Measurements from ENCODE around the gene CCN2. TPM values are rescaled to one million over a fixed set of nuclear protein-coding genes. Genes with fewer than 3 reads are reported as not detected.

CCN2 gene
- total RNA-seq, 2 experiments from 2014 or later = not detected

DNA sequence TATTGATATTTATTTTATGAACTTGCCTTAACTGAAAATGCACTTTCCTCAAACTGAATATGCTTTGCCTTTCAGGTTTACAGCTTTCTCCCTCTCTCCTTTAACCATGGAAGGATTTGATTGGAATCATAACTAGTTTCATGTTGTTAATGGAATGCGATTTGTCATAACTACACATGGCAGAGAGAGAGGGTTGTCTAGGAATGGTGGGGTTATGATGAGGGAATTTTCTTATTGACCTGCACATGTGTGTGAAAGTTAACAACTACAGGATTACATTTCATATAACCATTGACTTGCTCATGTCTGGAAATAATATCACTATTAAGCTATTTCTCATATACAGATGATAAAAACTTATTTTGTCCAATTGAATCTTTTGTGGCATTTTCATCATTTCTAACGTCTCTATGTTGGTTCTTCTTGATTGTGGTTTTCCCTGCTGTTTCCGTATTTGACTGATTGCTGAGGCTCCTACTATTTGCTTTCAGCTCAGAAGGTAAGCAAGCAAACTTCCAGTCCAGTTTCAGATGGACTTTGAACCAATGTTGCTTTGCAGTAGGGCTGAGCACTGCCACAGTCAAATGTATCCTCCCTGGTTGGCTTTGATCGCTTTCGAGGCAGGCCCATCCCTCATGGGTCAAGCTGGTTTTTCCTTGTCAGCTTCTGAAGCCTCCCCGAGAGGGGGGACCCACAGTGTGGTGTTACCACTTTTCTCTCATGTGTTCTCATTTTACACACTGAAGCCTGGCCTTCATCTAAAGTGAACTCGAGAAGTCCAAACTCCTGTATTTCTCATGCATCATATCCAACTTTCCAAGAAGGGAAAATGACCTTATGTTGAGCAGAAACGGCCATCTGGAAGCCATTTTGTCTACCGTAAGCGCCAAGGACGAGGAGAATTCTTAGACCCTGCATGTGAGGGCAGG is 7.6 kb upstream of the CCN2 start:
- Mint-ChIP-seq H3K27ac (no peak overlapping the region), H3K9me3 (ENCODE audit: low read depth) (no peaks in the 10 kb centered on the region), H3K27me3 (peaks cover 12% of the 10 kb centered on the region), H3K4me1 (no peaks in the 10 kb centered on the region), H3K4me3 (no peak overlapping the region), H3K36me3 (ENCODE audit: low read depth) (no peaks in the 10 kb centered on the region)
- no peak for DNase-seq
- ChIA-PET POLR2A (no interaction called here), CTCF (no interaction called here)
- intact Hi-C loops (cut with DNase I, micrococcal nuclease) = no loop called here
- ATAC-seq = no peak

DNA sequence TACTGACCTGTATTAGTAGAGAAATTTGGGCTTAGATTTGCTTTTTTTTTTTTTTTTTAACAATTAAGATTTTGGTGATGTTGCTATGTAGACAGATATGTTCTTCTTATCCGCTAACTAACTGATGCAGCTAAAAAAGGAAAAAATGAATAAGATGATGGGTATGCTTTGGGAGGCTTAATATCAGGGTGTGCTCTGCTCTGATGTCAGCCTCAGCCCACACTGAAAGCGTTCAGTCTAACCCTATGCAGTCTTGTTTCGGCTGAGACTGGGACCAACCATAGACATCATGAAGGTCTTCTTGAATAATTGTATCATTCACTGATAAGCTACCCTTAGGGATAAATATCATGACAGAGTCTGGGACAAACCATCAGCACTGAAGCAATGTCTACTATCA is 6.9 kb upstream of the CCN2 start:
- Mint-ChIP-seq H3K27me3 (peaks cover 16% of the 10 kb centered on the region), H3K4me1 (no peaks in the 10 kb centered on the region), H3K4me3 (no peak overlapping the region), H3K9me3 (ENCODE audit: low read depth) (no peaks in the 10 kb centered on the region), H3K36me3 (ENCODE audit: low read depth) (no peaks in the 10 kb centered on the region), H3K27ac (no peak overlapping the region)
- CTCF ChIA-PET = no interaction called here
- ATAC-seq (no peak), DNase-seq (no peak)
- POLR2A ChIA-PET = no interaction called here
- intact Hi-C loops (cut with DNase I, micrococcal nuclease) = no loop called here

DNA sequence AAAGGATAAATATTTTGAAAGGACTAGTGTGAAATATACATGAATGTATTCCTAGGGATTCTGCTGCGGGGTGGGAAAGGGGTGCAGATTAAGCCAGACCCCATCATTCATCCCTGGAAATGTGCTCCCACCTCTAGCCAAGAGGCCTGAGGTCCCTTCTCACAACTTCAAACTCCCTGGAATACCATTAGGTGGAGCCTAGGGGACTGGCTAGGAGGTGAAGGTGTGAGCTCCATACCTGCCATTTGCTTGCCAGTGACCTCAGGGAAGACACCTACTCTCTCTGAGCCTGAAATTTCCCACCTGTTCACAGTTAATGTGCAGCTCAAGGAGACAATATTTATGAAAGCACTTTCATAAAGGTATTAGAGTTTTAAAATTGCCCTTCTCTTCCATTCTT is 4.7 kb upstream of the CCN2 start:
- DNase-seq = no peak
- POLR2A ChIA-PET = no interaction called here

DNA sequence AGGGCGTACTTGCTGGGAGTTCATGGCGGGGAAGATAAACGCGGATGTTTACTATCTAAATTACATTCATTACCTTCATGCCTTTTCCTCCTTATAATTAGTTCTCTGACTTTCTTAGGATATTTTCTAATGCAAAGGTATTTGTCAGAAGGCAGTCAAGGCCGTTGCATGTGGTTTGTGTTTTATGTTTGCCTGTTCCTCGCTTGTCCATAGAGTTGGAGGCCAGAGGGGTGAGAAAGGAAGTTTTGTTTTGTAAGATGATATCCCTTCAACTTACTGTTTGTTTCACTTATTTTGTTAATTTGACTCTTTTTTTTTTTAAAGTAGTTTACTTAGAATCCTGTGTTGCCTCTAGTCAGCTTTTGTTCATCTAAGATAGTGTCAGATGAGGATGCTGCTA is 4.0 kb upstream of the CCN2 start:
- ChIA-PET CTCF (no interaction called here), POLR2A (no interaction called here)
- ATAC-seq (no peak), DNase-seq (no peak)
- H3K27ac Mint-ChIP-seq = no peak overlapping the region
- peaks cover 6% of the 10 kb centered on the region for H3K4me1 Mint-ChIP-seq
- intact Hi-C loops (cut with DNase I, micrococcal nuclease) = no loop called here
- no peaks in the 10 kb centered on the region for H3K9me3 Mint-ChIP-seq (ENCODE audit: low read depth)
- H3K36me3 Mint-ChIP-seq (ENCODE audit: low read depth) = no peaks in the 10 kb centered on the region
- H3K4me3 Mint-ChIP-seq = no peak overlapping the region
- peaks cover 36% of the 10 kb centered on the region for H3K27me3 Mint-ChIP-seq

More for the DNA sequence above, 4.7 kb upstream of the CCN2 start:
- CTCF ChIA-PET = interaction anchor here (0.5 to 1.1 kb wide), 2 partner anchors 9 to 404 kb away, joined by 3 to 4 read pairs; no protein-coding TSS in a partner anchor
- no peak for ATAC-seq
- Mint-ChIP-seq H3K4me3 (no peak overlapping the region), H3K27ac (no peak overlapping the region), H3K36me3 (ENCODE audit: low read depth) (no peaks in the 10 kb centered on the region), H3K9me3 (ENCODE audit: low read depth) (no peaks in the 10 kb centered on the region), H3K4me1 (peaks cover 3% of the 10 kb centered on the region), H3K27me3 (peaks cover 33% of the 10 kb centered on the region)
- intact Hi-C loops (cut with DNase I, micrococcal nuclease) = no loop called here

DNA sequence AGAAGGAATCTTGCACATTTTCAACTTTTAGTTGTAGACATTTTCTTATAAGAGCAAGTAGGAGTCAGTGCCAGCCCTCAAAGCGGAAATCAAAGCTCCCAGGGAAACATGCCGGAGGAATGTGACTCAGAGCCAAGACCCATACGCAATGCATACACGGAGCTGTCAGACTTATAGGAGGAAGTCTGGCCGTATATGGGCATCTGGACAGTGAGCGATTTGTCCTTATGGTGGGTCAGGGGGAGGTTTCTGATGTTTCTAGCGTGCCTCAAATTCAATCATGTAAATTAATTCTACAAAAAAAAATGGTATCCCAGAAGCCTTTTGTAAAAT is 3.6 kb upstream of the CCN2 start:
- intact Hi-C loops (cut with DNase I, micrococcal nuclease) = no loop called here
- Mint-ChIP-seq H3K27me3 (peaks cover 41% of the 10 kb centered on the region), H3K4me3 (no peak overlapping the region), H3K36me3 (ENCODE audit: low read depth) (no peaks in the 10 kb centered on the region), H3K4me1 (peaks cover 9% of the 10 kb centered on the region), H3K9me3 (ENCODE audit: low read depth) (no peaks in the 10 kb centered on the region), H3K27ac (no peak overlapping the region)
- POLR2A ChIA-PET = no interaction called here
- DNase-seq (no peak), ATAC-seq (no peak)
- CTCF ChIA-PET = interaction anchor here (0.8 kb wide), 1 partner anchor 40 kb away, joined by 3 read pairs; no protein-coding TSS in a partner anchor

DNA sequence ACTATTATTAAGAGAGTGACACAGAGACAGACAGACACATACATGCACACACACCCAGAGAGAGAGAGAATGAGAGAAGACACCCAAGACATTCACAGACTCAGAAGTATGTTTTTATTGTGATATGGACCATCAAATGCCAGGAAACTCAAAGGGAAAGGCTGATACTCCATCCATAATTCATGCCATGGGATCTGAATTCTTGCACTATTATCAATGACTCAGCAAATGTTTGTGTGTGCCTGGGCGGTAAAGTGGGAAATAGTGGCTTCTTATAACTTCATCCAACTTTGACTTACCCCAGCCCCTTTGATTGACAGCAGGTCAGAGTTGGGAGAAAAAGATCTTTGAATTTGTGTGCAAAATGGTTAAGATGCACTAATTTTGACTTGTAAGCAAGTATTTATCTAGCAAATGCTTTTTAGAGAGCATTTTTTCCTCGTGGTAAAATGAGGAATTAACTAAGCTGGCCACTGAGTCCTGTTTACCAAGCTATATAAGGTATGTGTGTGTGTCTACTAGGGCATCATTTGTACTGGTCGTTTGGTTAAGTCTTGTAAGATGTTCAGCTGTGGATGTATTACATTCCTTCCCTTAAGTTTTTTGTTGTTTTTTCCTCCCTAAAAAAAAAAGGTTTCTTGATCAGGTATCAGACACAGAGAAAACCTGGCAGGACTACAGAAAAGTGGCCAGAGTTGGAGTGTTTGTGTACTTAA is 3.0 kb upstream of the CCN2 start:
- H3K27me3 Mint-ChIP-seq = peaks cover 46% of the 10 kb centered on the region
- no peaks in the 10 kb centered on the region for H3K9me3 Mint-ChIP-seq (ENCODE audit: low read depth)
- intact Hi-C loops (cut with DNase I, micrococcal nuclease) = no loop called here
- peaks cover 9% of the 10 kb centered on the region for H3K4me1 Mint-ChIP-seq
- DNase-seq (no peak), ATAC-seq (no peak)
- POLR2A ChIA-PET = no interaction called here
- CTCF ChIA-PET = interaction anchor here (0.8 kb wide), 1 partner anchor 39 kb away, joined by 3 read pairs; no protein-coding TSS in a partner anchor
- no peak overlapping the region for H3K4me3 Mint-ChIP-seq
- H3K27ac Mint-ChIP-seq = no peak overlapping the region
- no peaks in the 10 kb centered on the region for H3K36me3 Mint-ChIP-seq (ENCODE audit: low read depth)

DNA sequence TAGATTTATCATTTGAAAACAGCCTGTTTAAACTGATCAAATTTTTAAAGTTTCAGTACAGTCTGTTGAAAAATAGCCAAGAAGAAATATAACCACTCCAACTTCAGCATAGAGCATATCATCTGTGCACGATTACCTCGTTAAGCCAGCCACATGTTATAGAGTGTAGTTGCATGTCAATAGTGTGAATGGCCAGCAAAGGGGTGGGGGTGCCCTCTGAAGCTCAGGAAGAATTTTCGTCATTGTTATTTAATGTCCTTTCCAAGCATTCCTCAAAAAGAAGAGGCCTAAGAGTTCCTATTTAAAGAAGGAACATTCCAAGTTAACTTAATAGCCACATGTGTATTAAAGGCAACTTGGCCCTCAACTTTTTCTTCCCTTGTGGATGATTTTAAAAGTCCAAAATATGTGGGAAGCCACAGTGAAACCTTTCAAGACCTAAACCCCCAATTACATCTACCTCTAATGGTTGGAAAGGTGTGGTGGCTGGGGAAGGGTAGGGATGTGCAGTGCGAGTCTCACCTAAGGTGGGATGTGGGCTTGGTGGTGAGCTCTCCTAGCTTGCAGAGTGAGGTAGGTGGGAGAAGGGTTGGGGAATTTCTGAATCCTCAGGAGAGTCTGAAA is 1.8 kb upstream of the CCN2 start:
- intact Hi-C loops (cut with DNase I, micrococcal nuclease) = no loop called here
- Mint-ChIP-seq H3K4me3 (no peak overlapping the region), H3K27me3 (peaks cover 50% of the 10 kb centered on the region), H3K27ac (no peak overlapping the region), H3K36me3 (ENCODE audit: low read depth) (no peaks in the 10 kb centered on the region), H3K9me3 (ENCODE audit: low read depth) (no peaks in the 10 kb centered on the region), H3K4me1 (peaks cover 9% of the 10 kb centered on the region)
- DNase-seq (no peak), ATAC-seq (no peak)
- CTCF ChIA-PET = no interaction called here
- POLR2A ChIA-PET = no interaction called here

DNA sequence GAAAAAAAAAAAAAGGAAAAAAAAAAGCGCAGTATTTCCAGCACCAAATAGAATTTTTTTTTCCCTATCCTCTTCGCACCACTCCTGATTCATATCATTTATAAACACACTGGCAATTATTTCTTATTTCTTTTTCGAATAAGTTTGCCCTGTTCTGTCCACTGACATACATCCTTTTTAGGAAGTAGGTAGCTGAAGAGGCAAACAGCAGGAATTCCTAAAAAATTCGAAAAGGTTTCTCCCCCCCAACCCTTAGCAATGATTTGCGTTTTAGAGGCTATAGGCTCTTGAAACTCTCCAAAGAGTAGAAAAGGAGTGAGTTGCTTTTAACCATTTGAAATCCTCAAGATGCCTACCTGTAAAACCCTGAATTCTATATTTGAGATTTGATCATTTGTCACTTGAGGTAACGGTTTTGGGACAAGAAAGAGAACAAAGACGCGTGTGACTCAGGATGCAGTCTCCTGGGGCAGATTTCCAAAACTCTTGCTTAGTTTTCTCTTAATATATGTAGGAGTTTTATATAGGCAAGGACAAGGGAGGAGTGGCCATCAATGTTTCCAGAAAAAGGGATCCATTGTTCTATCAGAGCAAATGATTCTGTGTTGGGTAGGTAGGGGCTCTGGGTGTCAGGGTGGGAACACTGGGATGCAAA is 531 bp upstream of the CCN2 start:
- peaks cover 9% of the 10 kb centered on the region for H3K4me1 Mint-ChIP-seq
- intact Hi-C loops (cut with DNase I, micrococcal nuclease) = no loop called here
- no peak overlapping the region for H3K27ac Mint-ChIP-seq
- DNase-seq (no peak), ATAC-seq (no peak)
- ChIA-PET POLR2A (no interaction called here), CTCF (no interaction called here)
- peak overlapping the region; percentile 30 for H3K4me3 Mint-ChIP-seq
- H3K27me3 Mint-ChIP-seq = peaks cover 55% of the 10 kb centered on the region
- no peaks in the 10 kb centered on the region for H3K9me3 Mint-ChIP-seq (ENCODE audit: low read depth)
- H3K36me3 Mint-ChIP-seq (ENCODE audit: low read depth) = no peaks in the 10 kb centered on the region

DNA sequence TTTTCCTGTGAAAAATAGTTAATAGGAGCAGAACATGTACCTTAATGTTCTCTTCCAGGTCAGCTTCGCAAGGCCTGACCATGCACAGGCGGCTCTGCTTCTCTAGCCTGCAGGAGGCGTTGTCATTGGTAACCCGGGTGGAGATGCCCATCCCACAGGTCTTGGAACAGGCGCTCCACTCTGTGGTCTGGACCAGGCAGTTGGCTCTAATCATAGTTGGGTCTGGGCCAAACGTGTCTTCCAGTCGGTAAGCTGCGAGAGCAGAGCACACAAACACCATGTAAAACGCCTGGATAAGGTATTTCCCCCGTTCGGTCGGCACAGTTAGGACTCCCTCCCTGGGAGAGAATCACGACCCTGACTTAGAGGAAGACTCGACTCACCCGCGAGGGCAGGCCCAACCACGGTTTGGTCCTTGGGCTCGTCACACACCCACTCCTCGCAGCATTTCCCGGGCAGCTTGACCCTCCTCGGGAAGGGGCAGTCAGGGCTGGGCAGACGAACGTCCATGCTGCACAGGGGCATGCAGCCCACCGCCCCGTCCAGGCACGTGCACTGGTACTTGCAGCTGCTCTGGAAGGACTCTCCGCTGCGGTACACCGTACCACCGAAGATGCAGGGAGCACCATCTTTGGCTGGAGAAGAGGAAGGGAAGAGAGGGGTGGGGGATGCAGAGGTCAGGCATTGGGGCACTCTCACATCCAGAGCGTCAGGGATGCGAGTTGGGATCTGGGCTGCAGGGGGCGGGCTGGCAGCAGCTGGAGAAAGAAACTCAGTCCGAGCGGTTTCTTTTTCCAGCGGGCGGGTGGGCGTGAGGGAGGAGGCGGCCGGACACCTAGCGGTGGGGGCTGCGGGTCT is 1.0 kb downstream of the CCN2 start:
- Mint-ChIP-seq H3K36me3 (ENCODE audit: low read depth) (no peaks in the 10 kb centered on the region), H3K27ac (no peak overlapping the region), H3K4me3 (peak overlapping the region; percentile 67), H3K4me1 (peaks cover 9% of the 10 kb centered on the region), H3K27me3 (peaks cover 59% of the 10 kb centered on the region), H3K9me3 (ENCODE audit: low read depth) (no peaks in the 10 kb centered on the region)
- ATAC-seq (peak; percentile 47), DNase-seq (peak; percentile 55)
- ChIA-PET POLR2A (no interaction called here), CTCF (interaction anchor here (0.6 to 0.7 kb wide), 3 partner anchors 21 to 430 kb away, joined by 3 to 4 read pairs (median 3); no protein-coding TSS in a partner anchor)
- intact Hi-C loops (cut with DNase I, micrococcal nuclease) = no loop called here

DNA sequence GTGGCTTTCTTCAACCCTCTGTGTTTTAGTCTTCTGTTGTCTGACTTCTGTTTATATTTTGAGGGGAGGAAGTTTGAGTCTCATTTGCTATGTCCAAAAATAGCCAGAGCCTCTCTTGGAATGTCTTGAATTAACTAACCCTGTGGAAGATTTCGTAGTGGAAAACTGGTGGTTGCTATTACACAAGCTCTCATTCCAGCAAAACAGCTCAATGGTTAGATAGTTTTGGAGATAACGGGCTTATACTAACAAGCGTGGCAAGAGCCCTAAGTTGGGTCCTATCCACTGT is 1.6 kb downstream of the CCN2 start:
- no peak overlapping the region for H3K4me3 Mint-ChIP-seq
- intact Hi-C loops (cut with DNase I, micrococcal nuclease) = no loop called here

More for the DNA sequence above, 1.6 kb downstream of the CCN2 start:
- H3K36me3 Mint-ChIP-seq (ENCODE audit: low read depth) = no peaks in the 10 kb centered on the region
- H3K9me3 Mint-ChIP-seq (ENCODE audit: low read depth) = no peaks in the 10 kb centered on the region
- CTCF ChIA-PET = interaction anchor here (0.6 to 0.7 kb wide), 5 partner anchors 12 to 430 kb away, joined by 3 to 4 read pairs (median 3); no protein-coding TSS in a partner anchor
- H3K27me3 Mint-ChIP-seq = peaks cover 57% of the 10 kb centered on the region
- no peak overlapping the region for H3K27ac Mint-ChIP-seq
- H3K4me1 Mint-ChIP-seq = peaks cover 9% of the 10 kb centered on the region
- POLR2A ChIA-PET = no interaction called here
- no peak for ATAC-seq
- no peak for DNase-seq

Measured in activated CD4-positive, alpha-beta T cell treated with anti-CD3 and anti-CD28 coated beads for 36 hours (primary cell).